Measurements from ENCODE around the gene LRRN3. TPM values are rescaled to one million over a fixed set of nuclear protein-coding genes. Genes with fewer than 3 reads are reported as not detected.

The LRRN3 gene
- total and polyA plus RNA-seq, 2 donors (not counting 1 experiment from before 2014, with no cell fraction given) = 1.8 to 3.9 TPM

DNA sequence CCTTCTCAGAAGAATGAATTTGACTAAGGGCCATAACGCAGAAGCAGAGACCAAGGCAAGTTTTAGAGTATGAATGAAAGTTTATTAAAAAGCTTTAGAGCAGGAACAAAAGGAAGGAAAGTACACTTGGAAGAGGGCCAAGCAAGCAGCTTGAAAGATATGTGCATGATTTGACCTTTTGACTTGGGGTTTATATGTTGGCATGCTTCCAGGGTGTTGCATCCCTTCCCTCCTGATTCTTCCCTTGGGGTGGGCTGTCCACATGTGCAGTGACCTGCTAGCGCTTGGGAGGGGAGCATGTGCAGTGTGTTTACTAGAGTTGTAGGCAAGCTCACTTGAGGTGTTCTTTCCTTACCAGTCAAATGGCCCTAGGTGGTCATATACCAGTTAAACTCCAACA is 37.9 kb upstream of the LRRN3 start:
- Histone ChIP-seq H3K36me3 (ENCODE audit: control insufficient read depth, insufficient read depth, low read length) (no peaks in the 10 kb centered on the region), H3K4me1 (ENCODE audit: control insufficient read depth, extremely low read depth, insufficient read depth, low read length) (no peaks in the 10 kb centered on the region), H3K27ac (ENCODE audit: insufficient read depth, low read length) (no peak overlapping the region), H4K20me1 (ENCODE audit: control insufficient read depth, extremely low read depth, insufficient read depth, low read length) (no peaks in the 10 kb centered on the region), H3K27me3 (ENCODE audit: control insufficient read depth, insufficient read depth, low read length) (no peaks in the 10 kb centered on the region), H3K4me3 (replicated peaks in 1 of 4; ENCODE audit: control extremely low read depth in 1 of 4, insufficient read depth in 1 of 4, low read depth in 3 of 4, low read length in 4 of 4) (no peak overlapping the region), H3K4me2 (ENCODE audit: extremely low read depth, insufficient read depth, low read length) (no peak overlapping the region), H3K9ac (ENCODE audit: insufficient read depth, low read length) (no peak overlapping the region), H3K79me2 (ENCODE audit: control insufficient read depth, insufficient read depth, low read length) (no peaks in the 10 kb centered on the region), H2AFZ (ENCODE audit: low read length) (no peak overlapping the region), H3K9me3 (ENCODE audit: control insufficient read depth, insufficient read depth, low read depth, low read length) (no peaks in the 10 kb centered on the region)
- no peak for DNase-seq (ENCODE audit: low read depth in 2 of 2)
- TF ChIP-seq, protein P1, sequence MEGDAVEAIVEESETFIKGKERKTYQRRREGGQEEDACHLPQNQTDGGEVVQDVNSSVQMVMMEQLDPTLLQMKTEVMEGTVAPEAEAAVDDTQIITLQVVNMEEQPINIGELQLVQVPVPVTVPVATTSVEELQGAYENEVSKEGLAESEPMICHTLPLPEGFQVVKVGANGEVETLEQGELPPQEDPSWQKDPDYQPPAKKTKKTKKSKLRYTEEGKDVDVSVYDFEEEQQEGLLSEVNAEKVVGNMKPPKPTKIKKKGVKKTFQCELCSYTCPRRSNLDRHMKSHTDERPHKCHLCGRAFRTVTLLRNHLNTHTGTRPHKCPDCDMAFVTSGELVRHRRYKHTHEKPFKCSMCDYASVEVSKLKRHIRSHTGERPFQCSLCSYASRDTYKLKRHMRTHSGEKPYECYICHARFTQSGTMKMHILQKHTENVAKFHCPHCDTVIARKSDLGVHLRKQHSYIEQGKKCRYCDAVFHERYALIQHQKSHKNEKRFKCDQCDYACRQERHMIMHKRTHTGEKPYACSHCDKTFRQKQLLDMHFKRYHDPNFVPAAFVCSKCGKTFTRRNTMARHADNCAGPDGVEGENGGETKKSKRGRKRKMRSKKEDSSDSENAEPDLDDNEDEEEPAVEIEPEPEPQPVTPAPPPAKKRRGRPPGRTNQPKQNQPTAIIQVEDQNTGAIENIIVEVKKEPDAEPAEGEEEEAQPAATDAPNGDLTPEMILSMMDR (conservative IDR thresholded peaks at IDR 0.05 in 1 of 2, IDR thresholded peaks at IDR 0.05 in 1 of 2; ENCODE audit: low read depth in 1 of 2, low read length in 2 of 2) = no peak
- TF ChIP-seq EZH2 (IDR thresholded peaks at IDR 0.05; ENCODE audit: low read length, missing control alignments) = no peak

DNA sequence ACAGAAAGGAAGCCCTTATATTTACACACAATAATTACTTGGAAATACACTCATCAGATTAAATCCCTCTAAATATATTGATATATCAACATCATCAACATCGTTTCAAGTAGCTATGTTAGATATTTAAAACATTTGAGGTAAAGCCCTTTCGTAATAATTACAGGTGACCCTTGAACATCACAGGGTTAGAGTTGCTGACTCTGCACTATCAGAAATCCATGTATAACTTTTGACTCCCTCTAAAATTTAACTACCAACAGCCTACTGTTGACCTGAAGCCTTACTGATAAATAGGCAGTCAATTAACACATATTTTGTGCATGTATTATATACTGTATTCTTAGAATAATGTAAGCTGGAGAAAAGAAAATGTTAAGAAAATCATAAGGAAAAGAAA is 34.6 kb upstream of the LRRN3 start:
- Histone ChIP-seq H3K4me1 (ENCODE audit: control insufficient read depth, extremely low read depth, insufficient read depth, low read length) (no peaks in the 10 kb centered on the region), H2AFZ (ENCODE audit: low read length) (no peak overlapping the region), H3K36me3 (ENCODE audit: control insufficient read depth, insufficient read depth, low read length) (no peaks in the 10 kb centered on the region), H3K4me2 (ENCODE audit: extremely low read depth, insufficient read depth, low read length) (no peak overlapping the region), H3K27ac (ENCODE audit: insufficient read depth, low read length) (no peak overlapping the region), H3K9ac (ENCODE audit: insufficient read depth, low read length) (no peak overlapping the region), H3K4me3 (replicated peaks in 1 of 4; ENCODE audit: control extremely low read depth in 1 of 4, insufficient read depth in 1 of 4, low read depth in 3 of 4, low read length in 4 of 4) (no peak overlapping the region), H4K20me1 (ENCODE audit: control insufficient read depth, extremely low read depth, insufficient read depth, low read length) (no peaks in the 10 kb centered on the region), H3K27me3 (ENCODE audit: control insufficient read depth, insufficient read depth, low read length) (no peaks in the 10 kb centered on the region), H3K79me2 (ENCODE audit: control insufficient read depth, insufficient read depth, low read length) (no peaks in the 10 kb centered on the region), H3K9me3 (ENCODE audit: control insufficient read depth, insufficient read depth, low read depth, low read length) (no peaks in the 10 kb centered on the region)
- no peak for TF ChIP-seq EZH2 (IDR thresholded peaks at IDR 0.05; ENCODE audit: low read length, missing control alignments)
- TF ChIP-seq, protein P1 (conservative IDR thresholded peaks at IDR 0.05 in 1 of 2, IDR thresholded peaks at IDR 0.05 in 1 of 2; ENCODE audit: low read depth in 1 of 2, low read length in 2 of 2) = no peak
- DNase-seq (ENCODE audit: low read depth in 2 of 2) = no peak

DNA sequence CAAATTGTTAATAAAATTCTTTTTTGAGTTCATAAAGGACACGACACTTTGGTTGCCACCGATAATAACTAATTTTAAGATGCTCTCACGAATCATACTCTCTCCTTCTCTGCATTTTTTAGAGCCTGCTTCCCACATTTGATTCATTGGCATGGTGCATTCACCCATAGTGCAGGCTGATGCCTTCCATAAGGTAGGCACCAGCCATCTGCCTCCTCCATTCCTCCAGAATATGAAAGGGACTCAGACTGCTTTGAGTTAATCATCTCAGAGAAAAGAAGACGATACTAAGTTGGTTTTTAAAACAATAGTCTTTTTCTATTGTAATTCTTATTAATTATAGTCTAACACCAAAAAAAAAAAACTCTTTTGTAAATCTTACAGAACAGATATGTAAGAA is 33.9 kb upstream of the LRRN3 start:
- H3K79me2 ChIP-seq (ENCODE audit: control insufficient read depth, insufficient read depth, low read length) = no peaks in the 10 kb centered on the region
- DNase-seq (ENCODE audit: low read depth in 2 of 2) = no peak
- no peak overlapping the region for H3K27ac ChIP-seq (ENCODE audit: insufficient read depth, low read length)
- no peak overlapping the region for H2AFZ ChIP-seq (ENCODE audit: low read length)
- no peaks in the 10 kb centered on the region for H3K36me3 ChIP-seq (ENCODE audit: control insufficient read depth, insufficient read depth, low read length)
- no peaks in the 10 kb centered on the region for H3K27me3 ChIP-seq (ENCODE audit: control insufficient read depth, insufficient read depth, low read length)
- no peak overlapping the region for H3K4me3 ChIP-seq (replicated peaks in 1 of 4; ENCODE audit: control extremely low read depth in 1 of 4, insufficient read depth in 1 of 4, low read depth in 3 of 4, low read length in 4 of 4)
- TF ChIP-seq EZH2 (IDR thresholded peaks at IDR 0.05; ENCODE audit: low read length, missing control alignments) = no peak
- TF ChIP-seq, protein P1 (conservative IDR thresholded peaks at IDR 0.05 in 1 of 2, IDR thresholded peaks at IDR 0.05 in 1 of 2; ENCODE audit: low read depth in 1 of 2, low read length in 2 of 2) = no peak
- no peaks in the 10 kb centered on the region for H3K9me3 ChIP-seq (ENCODE audit: control insufficient read depth, insufficient read depth, low read depth, low read length)
- H3K4me1 ChIP-seq (ENCODE audit: control insufficient read depth, extremely low read depth, insufficient read depth, low read length) = no peaks in the 10 kb centered on the region
- H3K9ac ChIP-seq (ENCODE audit: insufficient read depth, low read length) = no peak overlapping the region
- no peak overlapping the region for H3K4me2 ChIP-seq (ENCODE audit: extremely low read depth, insufficient read depth, low read length)
- no peaks in the 10 kb centered on the region for H4K20me1 ChIP-seq (ENCODE audit: control insufficient read depth, extremely low read depth, insufficient read depth, low read length)

All from fibroblast of lung (primary cell).